Tongue (tissue), 2 donors: ENCODE results near the gene SIGLEC8. TPM values are rescaled to one million over a fixed set of nuclear protein-coding genes. Genes with fewer than 3 reads are reported as not detected.
"Not testable (repeated sequence)": the region's sequence is repeated elsewhere in the genome, so short reads cannot be mapped to it uniquely, and the experiment has no call there.

Experiments used
- DNase-seq: peaks from one replicate; pipeline ENCODE4 v3.0.0-alpha.2; 2015
- total RNA-seq: library from RNA; depleted of rRNA; stranded (reverse); fragments of >200 nt; gene quantifications from one replicate; pipeline ENCODE4 v1.2.3, GENCODE V29; 2014

Gene SIGLEC8
- total RNA-seq, 1 donor from 2014 or later = not detected

DNA sequence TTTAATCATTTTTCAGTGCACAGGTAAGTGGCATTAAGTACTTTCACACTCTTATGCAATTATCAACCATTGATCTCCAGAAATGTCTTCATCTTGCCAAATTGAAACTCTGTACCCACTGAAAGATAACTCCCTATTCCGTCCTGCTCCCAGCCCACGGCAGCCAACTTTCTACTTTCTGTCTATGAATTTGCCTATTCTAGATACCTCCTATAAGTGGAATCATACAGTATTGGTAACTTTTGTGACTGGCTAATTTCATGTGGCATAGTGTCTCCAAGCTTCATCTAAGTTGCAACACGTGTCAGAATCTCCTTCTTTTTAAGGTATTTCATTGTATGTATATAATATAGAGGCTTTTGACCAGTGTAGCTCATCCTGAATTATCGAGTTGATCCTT lies 14.4 kb upstream of the SIGLEC8 start:
- DNase-seq = no peak

DNA sequence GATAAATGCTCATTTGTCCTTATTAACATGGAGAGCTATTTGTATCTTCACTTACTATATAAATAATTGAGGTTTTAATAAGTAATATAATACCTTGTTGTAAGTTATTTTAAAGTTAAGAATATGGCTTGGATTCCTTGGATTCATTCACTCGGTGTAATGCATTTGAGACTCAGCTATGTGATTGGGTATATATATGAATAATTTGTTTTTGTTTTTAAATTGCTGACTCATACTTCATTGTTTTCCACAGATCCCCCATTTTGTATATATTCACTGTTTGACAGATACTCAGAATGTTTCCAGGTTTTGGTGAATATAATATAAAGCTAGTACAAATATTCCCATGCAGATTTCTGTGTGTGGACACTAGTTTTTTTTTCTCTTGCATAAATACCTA lies 13.3 kb upstream of the SIGLEC8 start:
- DNase-seq = no peak

DNA sequence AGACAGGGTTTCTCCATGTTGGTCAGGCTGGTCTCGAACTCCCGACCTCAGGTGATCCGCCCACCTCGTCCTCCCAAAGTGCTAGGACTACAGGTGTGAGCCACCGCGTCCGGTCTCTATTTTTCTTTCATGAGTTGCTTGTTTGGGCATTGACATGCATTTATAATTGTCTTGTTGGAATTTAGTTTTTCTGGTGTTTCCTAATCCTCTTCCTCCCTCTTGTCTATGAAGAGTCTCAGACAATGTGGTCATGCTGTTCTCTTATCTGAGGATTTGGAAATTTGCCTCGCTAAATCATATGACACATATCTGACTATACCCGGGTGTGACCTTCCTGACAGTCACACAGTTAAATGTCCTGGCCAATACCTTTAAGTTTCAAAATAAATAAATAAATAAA lies 12.7 kb upstream of the SIGLEC8 start:
- DNase-seq = no peak

DNA sequence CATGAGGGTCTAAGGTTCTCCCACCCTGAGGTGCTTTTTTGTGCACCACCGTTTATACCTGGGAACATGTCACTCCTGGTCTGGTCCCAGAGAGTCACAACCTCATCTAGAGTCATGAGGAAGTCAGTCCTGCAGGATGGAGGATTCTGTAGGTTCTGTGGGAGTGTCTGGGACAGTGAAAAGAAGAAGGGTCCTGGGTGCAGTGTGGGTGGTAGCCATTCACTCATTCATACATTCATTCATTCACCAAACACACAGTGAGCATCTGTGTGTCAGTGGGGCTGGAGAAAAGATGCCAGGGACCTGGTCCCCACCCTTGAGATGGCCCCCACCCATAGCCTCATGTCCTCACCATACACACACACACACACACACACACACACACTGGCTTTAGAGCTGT lies 11.4 kb upstream of the SIGLEC8 start:
- DNase-seq = no peak

DNA sequence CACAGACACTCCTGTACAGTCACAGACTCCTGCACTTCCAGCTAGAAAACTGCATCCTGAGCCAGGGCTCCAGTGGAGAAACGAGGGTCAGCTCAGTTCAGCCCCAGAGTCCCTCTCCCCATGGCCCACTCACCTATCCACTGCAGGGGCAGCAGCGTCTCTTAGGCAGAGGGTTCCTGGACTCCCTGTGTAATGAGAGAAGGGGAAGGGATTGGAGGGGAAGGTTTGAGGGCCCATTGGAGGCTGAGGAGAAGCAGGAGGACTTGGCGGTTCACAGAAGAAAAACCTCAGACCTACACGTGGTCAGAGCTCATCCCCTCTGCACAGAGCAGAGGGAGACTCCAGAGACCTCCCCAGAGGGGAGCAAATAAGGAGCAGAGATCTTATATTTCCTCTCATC lies 10.9 kb upstream of the SIGLEC8 start:
- no peak for DNase-seq

DNA sequence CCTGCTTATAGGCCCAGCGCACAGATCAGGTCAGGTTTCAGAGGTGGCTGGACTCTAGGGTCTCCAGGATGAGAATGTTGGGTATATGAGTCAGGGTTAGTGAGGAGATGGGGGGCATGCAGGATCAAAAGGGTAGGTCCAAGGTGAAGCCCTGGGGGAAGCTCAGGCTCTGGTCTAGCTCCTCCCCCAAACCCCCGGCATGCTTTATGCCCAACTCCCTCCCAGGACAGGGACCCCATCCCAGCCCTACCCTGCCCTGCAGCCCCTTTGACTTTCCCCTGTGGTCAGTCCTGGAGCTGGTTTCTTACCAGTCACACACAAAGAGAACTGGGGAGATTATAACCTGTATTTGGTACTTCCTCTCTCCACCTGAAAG lies 10.3 kb upstream of the SIGLEC8 start:
- DNase-seq = no peak

DNA sequence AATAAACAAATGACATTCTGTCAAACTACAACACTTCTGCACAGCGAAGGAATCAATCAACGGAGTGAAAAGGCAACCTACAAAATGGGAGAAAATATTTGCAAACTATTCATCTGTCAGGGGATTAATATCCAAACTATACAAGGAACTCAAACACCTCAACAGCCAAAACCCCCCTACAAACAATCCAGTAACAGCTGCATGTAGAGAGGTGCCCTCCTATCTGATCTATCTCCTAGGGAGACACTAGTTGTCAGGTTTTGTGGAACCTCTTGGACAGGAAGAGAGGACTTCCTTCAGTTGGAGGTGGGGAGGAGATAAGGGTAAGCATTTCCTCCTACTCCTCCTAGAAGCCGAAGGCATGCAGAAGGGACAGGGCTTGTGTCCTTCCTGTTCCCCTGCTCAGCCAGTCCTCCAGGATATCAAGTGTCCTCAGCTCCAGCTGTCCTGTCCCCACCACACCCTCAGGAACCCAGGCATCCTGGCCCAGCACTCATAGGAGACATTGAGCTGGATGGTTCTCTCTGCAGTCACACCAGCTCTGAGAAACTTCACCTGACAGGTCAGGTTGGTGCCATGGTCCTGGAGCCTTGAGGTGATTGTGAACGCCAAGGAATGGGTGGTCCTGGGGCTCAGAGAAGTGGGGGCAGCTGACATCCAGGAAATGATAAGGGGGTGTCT lies 9.8 kb upstream of the SIGLEC8 start:
- DNase-seq = no peak

DNA sequence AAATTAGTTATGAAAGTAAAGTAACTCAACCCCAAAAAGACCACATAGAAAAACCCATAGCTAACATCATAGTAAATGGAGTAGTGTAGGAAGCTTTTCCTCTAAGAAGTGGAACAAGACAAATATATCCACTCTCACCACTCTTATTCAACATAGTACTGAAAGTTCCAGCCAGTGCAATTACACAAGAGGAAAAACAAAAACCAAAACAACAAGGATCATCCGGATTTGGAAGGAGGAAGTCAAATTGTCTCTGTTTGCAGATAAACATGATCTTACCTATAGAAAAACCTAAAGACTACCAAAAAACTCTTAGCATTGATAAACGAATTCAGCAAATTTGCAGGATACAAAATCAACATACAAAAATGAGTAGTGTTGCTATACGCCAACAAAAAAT lies 8.5 kb upstream of the SIGLEC8 start:
- no peak for DNase-seq

DNA sequence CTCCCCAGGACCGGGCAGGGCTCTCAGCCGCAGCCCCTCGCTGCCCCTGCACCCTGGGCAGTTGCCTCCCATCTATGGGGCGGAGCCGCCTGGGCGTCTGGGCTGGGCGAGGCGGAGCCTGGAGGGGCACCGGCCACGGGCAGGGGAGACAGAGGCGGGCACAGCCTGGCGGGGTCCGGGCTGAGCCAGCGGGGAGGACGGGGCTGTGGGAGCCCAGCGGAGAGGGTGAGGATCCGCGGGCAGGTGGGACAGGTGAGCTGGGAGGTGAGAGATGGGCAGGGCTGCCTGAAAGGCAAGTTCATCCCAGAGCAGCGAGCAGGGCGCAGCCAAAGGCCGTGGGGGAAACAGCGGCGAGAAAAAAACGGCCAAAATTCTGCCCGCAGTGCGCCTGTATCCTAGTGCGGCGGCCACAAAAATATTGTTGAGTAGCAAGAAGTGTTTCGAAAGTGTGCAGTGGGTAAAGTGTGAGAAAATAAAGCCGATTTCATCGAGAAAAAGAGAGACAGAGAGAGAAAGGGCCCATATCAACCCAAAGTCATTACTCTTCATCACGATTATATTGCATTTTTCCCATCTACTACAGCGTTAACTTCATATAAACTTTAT lies 5.8 kb upstream of the SIGLEC8 start:
- not testable (repeated sequence) for DNase-seq

DNA sequence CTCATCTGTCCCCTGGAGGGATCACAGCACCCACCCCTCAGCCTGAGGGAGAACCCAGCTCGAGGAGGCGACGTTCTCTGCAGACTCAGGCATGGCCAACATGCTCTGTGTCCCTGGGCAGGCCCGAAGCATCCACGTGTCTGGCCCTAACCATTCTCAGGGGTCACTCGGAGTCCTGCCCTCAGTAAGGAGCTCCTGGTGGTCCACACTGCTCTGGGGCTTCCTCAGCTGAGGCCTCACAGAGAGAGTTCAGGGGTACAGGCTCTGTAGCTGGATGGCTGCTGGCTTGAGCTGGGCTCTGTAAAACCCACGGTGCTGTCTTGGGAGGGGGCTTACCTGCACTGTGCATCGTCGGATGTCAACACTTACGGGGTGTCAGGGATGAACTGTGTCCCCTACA lies 4.4 kb upstream of the SIGLEC8 start:
- no peak for DNase-seq

DNA sequence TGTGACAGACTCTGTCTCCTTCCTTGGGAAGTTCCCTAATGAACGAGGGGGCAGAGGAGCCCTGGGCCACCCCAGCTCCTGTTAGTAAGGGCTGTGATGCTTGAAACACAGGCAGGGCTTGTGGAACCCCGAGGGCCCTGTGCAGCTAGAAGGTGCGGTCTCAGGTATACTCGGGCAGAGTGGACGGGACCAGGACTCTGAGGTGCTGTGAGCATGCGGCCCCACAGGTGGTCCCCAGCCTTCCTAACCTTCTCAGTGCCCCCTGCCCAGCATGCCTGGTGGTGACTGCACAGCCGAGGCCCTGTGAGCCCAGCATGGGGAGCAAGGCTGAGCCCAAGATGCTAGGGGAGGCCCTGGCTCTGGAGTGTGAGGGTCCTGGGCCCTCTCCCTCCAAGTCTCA lies 4.0 kb upstream of the SIGLEC8 start:
- DNase-seq = no peak

DNA sequence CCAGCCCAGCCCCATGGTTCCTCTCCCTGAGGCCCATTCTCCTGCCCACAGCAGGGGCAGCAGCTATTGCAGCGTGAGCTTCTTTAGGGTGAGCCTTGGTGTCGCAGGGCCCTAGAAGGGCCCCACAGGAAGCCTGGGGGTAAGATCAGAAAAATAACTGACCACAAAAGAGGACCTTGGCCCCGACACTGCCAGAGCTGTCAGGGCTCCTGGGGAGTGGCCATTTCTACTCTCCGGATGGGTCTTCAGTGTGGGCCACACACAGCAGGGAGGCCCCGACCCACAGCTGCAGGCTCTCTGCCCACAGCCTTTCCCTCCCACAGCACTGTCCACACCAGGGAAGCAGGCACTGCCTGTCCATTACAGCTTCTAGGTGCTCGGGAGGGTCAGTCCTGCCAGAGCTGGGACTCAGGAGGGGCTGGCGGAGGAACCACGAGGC lies 3.5 kb upstream of the SIGLEC8 start:
- DNase-seq = no peak

DNA sequence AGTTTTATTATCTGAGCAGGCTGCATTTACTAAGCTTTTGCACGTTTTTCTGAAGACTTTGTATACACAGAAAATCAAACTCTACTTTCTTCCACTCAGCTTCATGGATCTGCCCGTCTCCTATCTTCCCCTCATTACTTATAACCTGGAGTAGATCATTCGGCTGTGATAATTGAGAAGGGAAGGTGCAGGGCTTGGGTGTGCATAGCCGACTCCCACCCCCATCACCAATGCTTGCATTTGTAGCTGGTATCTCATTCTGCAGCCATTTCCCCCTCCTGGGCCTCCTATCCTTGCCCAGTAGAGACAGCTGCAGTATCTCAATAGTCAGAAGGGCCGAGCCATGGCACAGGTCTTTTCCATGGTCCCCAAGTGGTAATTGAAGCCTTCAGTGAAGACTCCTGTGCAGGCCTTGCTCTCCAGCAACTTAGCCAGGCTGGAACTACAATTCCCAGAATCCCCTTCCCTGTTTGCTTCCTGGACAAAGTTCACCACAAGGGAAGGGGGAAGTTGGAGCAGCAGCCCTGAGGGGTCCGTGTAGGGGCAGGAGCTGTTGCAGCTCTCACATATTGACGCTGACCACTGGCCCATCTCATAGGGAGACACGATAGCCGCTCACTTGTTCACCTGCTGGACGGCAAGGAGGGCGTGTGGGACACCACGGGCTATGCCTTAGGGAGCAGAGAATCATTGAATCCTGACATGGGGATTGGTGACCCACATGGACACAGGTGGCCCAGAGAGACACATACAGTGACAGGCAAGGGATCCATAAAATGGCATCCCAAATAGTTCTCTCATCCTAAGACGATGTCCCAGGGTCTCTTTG lies 2.1 kb upstream of the SIGLEC8 start:
- peak; percentile 7 for DNase-seq

DNA sequence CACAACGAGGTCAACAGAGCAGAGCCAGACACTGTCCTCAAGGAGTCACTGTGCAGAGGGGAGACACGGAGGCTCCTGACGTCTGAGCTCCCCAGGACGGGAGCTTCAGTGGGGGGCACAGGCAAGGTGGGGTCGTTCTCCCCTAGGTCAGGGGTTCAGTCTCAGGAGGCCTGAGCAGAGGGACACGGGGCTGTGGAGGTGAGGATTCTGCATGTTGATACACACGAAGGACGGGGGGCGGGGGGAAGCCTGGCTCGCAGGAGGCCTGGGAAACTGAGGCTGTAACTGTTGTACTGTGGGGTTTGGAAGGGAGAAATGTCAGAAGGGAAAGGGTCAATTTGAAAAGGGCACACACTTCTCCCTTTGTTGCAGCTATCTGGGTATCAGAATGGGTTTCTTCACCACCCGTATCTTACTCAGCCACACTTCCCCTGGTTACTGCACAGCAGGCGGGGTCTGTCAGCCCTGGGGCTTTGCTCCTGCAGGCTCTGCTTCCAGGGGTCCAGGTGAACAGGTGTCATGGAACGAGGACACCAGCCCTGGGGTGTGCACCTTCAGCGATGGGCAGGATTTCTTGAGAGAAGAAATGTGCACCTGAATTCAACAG lies 748 bp upstream of the SIGLEC8 start:
- no peak for DNase-seq

DNA sequence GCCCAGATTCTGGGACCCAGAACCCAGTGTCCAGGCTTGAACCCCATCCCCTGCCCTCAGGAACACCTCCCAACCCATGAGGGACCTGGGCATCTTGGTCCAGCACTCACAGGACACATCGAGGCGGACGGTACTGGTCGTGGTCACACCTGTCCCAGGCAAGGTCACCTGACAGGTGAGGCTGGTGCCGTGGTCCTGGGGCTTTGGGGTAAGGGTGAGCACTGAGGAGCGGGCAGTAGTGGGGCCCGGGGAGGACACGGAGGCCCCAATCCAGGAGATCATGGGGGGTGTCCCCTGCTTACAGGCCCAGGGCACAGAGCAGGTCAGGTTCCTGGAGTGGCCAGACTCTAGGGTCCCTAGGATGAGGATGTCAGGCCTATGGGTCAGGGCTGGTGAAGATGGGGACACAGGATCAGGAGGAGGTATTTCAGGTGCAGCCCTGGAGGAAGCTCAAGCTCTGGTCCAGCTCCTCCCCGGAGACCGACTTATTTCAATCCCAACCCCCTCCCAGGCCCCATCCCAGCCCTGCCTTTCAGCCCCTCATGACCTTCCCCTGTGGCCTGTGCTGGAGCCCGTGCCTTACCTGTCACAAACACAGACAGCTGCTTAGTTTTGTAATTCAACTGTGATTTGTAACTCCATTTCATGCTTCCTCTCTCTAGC lies 772 bp downstream of the SIGLEC8 start:
- DNase-seq = no peak

DNA sequence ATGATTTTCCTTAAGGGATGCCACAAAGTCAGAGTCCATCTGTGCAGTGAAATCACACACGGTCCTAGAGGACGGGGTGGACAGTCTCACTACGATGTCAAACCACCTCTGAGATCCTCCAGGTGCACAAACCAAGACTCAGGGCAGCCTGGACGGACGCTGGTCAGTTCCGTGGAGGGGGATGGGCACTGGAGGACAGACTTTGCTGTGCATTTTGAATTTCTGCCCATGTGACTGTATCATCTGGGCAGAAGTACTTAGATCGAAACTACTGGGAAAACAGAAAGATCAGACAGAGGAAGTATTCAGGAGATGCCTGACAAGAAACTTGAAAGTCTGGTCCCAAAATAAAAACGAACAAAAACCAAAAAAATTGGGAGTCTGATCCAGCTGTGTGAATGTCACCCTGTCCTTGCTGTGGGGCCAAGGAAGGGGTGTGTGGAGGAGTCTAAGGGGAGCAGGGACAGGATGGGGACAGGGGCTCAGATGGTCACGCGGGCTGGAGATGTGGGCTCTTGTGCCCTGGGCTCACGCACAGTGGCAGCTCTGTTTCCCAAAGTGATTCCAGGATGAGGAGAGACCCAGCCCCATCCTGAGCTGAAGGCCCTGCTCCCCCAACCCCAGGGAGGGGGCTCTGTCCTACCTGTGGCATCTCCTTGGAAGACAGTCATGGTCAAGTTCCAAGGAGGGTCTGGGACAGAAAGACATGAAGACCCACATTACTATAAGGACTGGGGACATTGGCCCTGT lies 1.5 kb downstream of the SIGLEC8 start:
- no peak for DNase-seq

DNA sequence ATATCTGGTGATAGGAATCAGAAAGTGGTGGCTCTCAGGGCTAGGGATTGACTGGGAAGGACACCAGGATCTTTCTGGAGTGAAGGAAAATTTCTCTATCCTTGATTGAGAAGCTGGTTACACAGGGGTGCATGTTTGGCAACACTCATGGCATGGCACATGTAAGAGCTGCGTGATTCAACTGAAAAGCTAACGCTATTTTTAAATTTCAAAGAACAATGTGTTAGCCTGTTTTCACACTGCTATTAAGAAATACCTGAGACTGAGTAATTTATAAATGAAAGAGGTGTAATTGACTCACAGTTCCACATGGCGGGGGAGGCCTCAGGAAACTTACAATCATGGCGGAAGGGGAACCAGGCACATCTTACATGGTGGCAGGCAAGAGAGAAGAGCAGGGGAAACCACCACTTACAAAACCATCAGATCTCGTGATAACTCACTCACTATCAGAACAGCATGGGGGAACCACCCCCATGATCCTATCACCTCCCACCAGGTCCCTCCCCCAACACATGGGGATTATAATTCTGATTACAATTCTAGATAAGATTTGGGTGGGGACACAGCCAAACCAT lies 7.4 kb downstream of the SIGLEC8 start:
- DNase-seq = no peak

DNA sequence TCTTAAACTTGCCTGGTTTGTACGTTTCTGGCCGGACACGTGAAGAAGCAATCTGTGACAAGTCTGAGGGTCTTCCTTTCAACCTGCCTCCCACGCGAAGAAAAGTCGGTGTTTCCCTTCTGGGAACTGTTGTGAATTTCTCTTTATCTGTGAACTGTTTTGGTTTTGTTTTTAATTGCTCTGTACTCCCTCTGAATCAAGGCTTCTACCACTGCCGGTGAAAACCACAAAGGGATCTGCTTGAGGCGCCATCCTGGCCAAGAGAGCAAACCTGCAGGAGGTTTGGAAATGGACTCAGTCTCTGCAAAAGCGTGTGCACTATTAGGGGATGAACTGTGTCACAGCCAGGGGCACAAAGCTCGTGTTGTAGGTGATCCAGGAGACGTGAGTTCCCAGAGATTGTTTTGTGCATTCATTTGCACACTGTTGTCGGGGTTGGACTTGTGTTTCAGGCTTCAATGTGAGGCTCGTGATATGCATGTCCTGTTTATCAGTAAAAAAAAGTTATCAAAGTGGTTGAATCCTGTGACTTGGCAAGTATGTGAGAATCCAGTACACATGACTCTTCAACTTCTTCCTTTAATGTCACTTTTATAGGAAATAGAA lies 9.7 kb downstream of the SIGLEC8 start:
- no peak for DNase-seq

DNA sequence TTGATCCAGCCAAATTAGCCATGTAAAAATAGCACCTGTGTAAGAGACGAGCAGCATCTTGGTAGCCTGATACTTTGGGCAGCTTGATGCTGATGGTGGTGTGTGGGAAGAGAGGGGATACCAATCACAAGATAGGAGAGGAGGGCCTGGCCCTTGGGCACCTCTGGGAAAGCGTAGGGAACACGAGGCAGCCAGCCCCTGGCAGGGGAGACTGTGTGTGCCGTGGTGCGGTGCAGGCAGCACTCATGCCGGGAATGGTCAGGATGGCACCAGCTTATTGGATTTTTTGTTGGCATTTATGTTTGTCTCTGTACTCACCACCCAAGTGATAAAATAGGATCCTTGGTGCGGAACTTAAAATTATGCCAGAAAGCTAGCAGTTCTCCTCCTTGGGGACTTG lies 10.2 kb downstream of the SIGLEC8 start:
- no peak for DNase-seq

DNA sequence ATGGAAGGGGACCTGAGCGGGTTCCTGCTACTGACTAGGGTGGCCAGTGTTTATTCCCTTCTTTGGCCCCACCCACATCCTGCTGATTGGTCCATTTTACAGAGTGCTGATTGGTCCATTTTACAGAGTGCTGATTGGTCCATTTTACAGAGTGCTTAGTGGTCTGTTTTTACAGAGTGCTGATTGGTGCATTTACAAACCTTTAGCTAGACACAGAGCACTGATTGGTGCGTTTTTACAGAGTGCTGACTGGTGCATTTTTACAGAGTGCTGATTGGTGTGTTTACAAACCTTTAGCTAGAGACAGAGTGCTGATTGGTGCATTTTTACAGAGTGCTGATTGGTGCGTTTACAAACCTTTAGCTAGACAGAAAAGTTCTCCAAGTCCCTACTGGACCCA lies 10.7 kb downstream of the SIGLEC8 start:
- not testable (repeated sequence) for DNase-seq
